ENCODE results near the gene NOTUM.

GRCh38 chr17:81923302-81924260 lies 37.4 kb downstream of the NOTUM start:
- TF ChIP-seq ZNF335 (tag by site-specific recombination; conservative IDR thresholded peaks at IDR 0.05) (no peak), ZNF416 (tag by site-specific recombination; IDR thresholded peaks at IDR 0.05) (no peak), ZNF639 (tag by site-specific recombination; IDR thresholded peaks at IDR 0.05) (no peak), ZNF792 (tag by site-specific recombination; IDR thresholded peaks at IDR 0.05) (no peak), PATZ1 (tag by site-specific recombination; IDR thresholded peaks at IDR 0.05) (peak; percentile 48; the same call in 1 of the 2 replicates), ZNF18 (tag by site-specific recombination; IDR thresholded peaks at IDR 0.05) (no peak), SETDB1 (IDR thresholded peaks at IDR 0.05; ENCODE audit: insufficient read length, low read length) (no peak), REST (tag by site-specific recombination; IDR thresholded peaks at IDR 0.05) (no peak), CTCF (tag by site-specific recombination; IDR thresholded peaks at IDR 0.05) (no peak), ZNF19 (tag by site-specific recombination; IDR thresholded peaks at IDR 0.05; ENCODE audit: low read depth) (no peak), ZEB2 (tag by site-specific recombination; IDR thresholded peaks at IDR 0.05) (no peak)

Data from HEK293 (cell line).